Heart left ventricle (tissue), 13 donors: Measurements from ENCODE around the gene MRRF.

Source experiments
- POLR2A ChIP-seq, 2 donors: fragments of 450-650 bp; IDR thresholded peaks; one replicate each; pipeline ENCODE4 v1.6.1; 2017; ENCODE audit warnings: antibody characterized with exemption in 2 of 2, mild to moderate bottlenecking in 2 of 2, moderate library complexity in 2 of 2
- TF ChIP-seq, protein P1 (sequence below), 12 donors: fragments of 200-600 bp; sonication (generic) in 4 of 12; IDR thresholded peaks; one replicate each; pipeline versions ENCODE4 v1.5.0 to v1.8.0; 2018 to 2022; ENCODE audit warnings: antibody characterized with exemption in 12 of 12, mild to moderate bottlenecking in 5 of 12
- donor health status: ischemic (EF 13 %, LVEDD 7.1; RV severe dilation, severe dysfunction).
- donor health status: DM: no; HTN: yes; CAD: no.
- donor health status: DM: no; HTN: no; CAD: no.
- donor health status: ischemic (EF 25% LVEDD 6.9; RV normal size, moderate dysfunction).
- donor health status: ischemic (EF 25% LVEDD 5.7; RV mildly dilated, moderate dysfunction).
- donor health status: ischemic (EF 35%, LVEDD 5.7; RV mildly dilated, moderate dysfunction).
- donor health status: nonischemic (EF 11% LVEDD 7.7; RV severe dilation, severe dysfunction).
- donor health status: DM: yes; HTN: yes; CAD: no.
- donor health status: PGD.
- donor health status: ischemic (EF 29% LVEDD 5.4; RV normal size, mild dysfunction).
- donor health status: nonischemic (EF 23%, LVEDD 6.1; RV moderate dilation, normal function).

- TF ChIP-seq, protein P1, sequence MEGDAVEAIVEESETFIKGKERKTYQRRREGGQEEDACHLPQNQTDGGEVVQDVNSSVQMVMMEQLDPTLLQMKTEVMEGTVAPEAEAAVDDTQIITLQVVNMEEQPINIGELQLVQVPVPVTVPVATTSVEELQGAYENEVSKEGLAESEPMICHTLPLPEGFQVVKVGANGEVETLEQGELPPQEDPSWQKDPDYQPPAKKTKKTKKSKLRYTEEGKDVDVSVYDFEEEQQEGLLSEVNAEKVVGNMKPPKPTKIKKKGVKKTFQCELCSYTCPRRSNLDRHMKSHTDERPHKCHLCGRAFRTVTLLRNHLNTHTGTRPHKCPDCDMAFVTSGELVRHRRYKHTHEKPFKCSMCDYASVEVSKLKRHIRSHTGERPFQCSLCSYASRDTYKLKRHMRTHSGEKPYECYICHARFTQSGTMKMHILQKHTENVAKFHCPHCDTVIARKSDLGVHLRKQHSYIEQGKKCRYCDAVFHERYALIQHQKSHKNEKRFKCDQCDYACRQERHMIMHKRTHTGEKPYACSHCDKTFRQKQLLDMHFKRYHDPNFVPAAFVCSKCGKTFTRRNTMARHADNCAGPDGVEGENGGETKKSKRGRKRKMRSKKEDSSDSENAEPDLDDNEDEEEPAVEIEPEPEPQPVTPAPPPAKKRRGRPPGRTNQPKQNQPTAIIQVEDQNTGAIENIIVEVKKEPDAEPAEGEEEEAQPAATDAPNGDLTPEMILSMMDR (IDR thresholded peaks at IDR 0.05): no peak
- no peak for TF ChIP-seq POLR2A (IDR thresholded peaks at IDR 0.05)
These were observed 16.7 kb downstream of the MRRF start for GRCh38 chr9:122281368-122281767.
